SKM-1 (cell line): ENCODE data around the gene FBXW9.
"Not testable (repeated sequence)": the region's sequence is repeated elsewhere in the genome, so short reads cannot be mapped to it uniquely, and the experiment has no call there.

Source experiments
- DNase-seq: peaks from one replicate; lab custom pipeline; 2025; ENCODE audit not compliant: unreplicated experiment; lab: John Stamatoyannopoulos, UW

FBXW9 gene

DNA sequence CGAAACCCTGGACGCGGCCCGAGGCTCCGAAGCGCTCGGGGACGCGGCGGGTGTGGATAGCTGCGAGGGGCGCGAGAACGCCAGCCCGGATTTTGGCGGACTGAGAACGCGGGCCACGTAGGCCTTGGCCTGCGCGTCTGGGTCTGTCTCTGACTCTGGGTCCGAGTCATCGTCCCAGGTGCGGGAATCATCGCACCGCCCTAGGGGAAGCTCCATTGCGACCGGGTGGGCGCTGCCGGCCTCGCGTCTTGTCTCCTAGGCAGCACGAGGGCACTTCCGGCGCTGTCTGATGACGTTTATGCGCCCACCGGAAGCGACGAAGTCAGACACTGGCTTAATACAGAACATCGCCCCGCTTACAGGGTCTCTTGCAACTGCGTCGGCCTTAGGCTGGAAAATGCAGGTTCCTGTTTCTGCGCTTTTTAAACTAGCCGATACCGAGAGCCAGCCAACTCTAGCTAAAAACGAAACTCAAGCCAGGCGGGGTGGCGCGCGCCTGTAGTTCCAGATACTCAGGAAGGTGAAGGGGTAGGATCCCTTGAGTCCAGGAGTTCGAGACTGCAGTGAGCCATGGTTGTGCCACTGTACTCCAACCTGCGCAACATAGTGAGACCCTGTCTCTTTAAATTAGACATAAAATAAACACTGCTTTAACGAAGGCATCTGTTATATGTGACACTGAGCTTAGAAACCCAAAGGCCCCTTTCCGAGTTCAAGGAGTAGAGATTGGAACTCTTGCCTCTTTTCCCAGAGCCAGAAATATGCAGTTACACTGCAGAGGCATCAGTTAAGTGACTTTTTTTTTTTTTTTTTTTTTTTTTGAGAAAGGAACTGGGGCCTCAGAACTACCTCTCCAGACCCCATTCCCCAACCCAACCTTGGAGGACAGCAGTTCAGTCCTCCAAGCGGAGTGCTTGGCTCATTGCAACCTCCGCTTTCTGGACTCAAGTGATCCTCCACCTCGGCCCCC is at the start of gene FBXW9:
FBXW9 (minus strand) TSS at position 266 of the 970 bp plus-strand sequence; CDS start at position 216, 50 bp downstream.
- DNase-seq: peak; percentile 69

- DNase-seq: no peak
Measured at GRCh38 chr19:12745166-12745897, 48.9 kb upstream of the FBXW9 start.

DNA sequence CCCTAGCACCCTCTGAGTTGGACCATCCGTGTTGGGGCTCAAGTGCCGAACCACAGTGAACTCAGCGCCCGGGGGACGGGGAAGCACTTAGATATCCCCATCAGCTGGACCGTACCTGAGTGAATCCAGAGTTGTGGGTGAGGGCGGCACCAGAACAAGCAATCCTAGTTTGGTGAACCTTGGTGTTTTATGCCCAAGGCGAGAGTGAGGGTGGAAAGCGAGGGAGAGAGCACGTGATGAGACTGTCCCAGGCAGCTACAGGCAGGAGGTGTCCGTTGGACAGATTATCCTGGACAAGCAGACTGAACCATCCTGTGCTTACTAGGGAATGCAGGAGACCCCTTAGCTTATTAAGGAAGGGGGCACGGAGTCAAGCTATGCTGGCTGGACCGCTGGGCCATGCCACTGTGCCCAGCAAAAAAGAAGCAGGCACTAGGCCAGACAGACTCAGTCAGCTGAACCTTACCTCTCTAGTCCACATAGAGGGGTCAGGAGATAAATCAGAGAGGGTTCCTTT is 41.5 kb upstream of the FBXW9 start:
- no peak for DNase-seq

DNA sequence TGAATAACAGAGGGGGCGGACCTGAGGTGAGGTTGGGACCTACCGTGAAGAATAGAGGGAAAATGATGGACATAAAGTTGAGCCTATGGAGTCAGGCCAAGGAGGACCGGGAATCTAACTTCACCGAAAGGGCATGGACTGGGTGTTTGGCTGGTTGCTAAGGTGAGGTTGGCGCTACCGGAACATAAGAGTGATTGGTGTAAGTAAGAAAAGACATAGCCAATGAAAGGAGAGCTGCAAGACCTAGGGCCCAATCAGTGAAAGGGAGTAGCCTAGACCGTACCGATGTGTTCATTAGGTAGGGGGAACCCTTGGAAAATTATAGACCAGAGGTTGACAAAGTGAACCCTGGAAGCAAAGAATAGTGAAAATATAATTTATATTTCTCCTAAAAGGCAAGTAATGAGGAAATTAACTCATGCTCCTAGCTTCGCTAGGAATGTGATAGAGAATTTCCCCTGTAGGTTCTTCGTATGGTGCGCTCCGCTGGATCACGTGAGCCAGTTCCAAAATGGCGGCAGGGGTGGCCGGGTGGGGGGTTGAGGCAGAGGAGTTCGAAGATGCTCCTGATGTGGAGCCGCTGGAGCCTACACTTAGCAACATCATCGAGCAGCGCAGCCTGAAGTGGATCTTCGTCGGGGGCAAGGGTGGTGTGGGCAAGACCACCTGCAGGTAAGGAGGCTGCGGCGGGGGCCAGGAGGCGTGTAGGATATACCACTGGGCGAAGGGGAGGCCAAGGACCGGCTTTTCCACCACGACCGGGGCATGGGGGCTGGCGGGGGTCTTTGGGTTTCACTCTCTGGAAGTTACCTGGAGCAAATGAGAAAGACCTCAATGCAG is 40.8 kb upstream of the FBXW9 start, which contains the start of gene GET3:
GET3 (plus strand) TSS at position 503 of the 840 bp plus-strand sequence; CDS start at position 512, 9 bp downstream.
- DNase-seq: peak; percentile 97

DNA sequence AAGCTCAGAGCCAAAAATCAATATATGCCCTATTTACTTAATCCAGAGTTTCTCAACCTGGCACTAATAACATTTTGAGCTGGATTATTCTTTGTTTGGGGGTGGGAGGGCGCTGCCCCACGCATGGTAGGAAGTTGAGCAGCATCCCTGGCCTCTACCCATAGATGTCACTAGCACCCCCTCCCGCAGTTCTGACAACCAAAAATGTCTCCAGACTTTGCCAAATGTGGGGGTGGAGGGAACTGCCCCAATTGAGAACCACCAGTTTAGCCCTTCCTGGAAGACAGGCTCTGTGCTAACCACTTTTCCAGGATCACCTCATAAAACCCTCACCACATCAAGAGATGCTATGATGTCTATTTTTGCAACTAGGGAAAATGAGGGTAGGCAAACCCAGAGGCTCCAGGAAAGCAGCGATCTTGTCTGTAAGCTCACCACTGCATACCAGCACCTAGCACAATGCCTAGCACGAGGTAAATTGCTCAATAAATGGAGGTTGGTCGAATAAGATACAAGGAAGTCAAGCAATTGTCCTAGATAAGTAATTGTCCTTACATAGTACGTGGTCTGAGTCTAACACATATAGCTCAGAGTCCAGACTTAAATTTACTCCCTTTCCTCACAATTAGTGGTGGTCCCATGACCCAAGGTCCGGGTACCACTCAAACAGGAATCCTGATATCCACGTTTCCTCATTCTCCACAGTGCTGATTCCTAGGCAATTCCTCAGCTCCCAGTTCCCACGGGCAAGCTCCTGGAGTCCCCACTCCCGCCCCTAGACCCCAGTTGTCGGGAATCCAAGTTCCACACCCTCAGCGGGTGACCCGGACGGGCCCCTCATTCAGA is 37.2 kb upstream of the FBXW9 start:
- DNase-seq: peak; percentile 32

GRCh38 chr19:12731337-12731736 is 34.9 kb upstream of the FBXW9 start:
- DNase-seq: no peak

- DNase-seq: no peak
Measured at GRCh38 chr19:12730064-12730463, 33.6 kb upstream of the FBXW9 start.

DNA sequence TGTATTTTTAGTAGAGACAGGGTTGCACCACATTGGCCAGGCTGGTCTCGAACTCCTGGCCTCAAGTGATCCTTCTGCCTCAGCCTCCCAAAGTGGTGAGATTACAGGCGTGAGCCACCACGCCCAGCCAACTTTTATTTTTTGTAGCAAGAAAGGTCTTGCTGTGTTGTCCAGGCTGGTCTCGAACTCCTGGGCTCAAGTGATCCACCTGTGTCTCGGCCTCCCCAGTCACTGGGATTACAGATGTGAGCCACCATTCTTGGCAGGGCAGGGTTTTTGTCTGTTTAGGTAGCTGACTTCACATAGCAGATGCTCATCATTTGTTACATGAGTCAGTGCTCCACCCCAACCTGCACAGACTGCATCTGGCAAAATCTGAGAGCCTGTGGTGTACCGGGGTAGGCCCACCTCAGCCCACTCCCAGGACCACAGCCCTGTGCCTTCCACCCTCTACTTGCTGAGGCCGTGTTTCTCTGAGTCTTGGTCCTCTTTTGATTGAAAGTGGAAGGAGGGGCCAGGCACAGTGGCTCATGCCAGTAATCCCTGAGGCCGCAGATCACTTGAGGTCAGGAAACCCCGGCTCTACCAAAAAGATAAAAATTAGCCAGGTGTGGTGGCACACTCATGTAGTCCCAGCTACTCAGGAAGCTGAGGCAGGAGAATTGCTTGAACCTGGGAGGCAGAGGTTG is 31.5 kb upstream of the FBXW9 start:
- DNase-seq: no peak

- DNase-seq: no peak
Measured at GRCh38 chr19:12726988-12727316, 30.5 kb upstream of the FBXW9 start.

GRCh38 chr19:12725612-12726011 is 29.2 kb upstream of the FBXW9 start:
- DNase-seq: not testable (repeated sequence)

DNA sequence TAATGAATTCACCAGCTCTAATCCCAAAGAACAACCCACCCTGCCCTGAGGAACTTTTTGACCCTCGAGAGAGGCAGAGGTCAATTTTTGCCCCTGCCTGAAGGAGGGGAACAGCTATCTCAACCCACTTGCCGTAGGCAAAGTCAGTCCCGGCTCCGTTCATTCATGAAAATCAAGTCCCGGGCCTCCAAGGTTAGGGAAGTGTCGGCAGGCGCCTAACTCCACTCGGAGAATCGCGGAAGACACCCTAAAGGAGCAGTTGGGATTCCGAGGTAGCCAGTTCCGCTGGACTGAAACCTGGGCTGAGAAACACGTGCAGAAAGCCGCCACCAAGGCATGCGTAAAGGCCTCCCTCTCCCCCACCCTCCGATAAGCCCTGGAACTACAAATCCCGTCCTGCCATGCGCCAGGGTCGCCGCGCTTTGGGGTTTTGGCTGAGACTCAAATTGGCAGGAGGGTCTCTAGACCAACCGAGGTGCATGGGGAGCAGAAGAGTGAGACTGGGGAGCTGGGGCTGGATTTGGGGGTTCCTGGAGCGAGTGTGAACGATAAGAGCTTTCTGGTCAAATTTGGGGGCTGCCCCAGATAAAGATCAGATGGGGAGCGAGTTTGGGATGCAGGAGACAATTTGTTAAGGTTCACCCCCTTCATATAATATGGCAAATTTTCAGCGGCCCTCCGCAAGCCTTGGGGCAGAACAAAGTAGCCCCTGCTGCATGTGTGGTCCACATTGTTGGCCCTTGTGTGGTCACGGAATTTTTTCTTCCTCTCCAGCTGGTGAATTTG is 27.4 kb upstream of the FBXW9 start, which contains the start of gene TNPO2:
TNPO2 (minus strand) TSS at position 292 of the 786 bp plus-strand sequence. CDS start 2,955 bp downstream, outside the sequence.
- peak; percentile 73 for DNase-seq

DNA sequence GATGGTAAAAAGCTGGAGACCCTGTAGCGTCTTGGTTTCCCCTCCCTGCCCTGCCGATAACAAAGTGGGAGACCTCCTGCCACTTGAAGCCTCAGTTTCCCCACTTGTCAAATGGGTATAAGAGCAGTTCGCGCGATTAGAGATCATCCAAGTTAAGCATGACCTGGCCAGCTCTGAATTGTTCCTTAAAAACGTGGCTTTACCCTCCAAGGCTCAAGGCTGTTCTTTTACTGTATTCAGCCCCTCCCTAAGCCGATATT is 26.9 kb upstream of the FBXW9 start:
- DNase-seq: no peak

DNA sequence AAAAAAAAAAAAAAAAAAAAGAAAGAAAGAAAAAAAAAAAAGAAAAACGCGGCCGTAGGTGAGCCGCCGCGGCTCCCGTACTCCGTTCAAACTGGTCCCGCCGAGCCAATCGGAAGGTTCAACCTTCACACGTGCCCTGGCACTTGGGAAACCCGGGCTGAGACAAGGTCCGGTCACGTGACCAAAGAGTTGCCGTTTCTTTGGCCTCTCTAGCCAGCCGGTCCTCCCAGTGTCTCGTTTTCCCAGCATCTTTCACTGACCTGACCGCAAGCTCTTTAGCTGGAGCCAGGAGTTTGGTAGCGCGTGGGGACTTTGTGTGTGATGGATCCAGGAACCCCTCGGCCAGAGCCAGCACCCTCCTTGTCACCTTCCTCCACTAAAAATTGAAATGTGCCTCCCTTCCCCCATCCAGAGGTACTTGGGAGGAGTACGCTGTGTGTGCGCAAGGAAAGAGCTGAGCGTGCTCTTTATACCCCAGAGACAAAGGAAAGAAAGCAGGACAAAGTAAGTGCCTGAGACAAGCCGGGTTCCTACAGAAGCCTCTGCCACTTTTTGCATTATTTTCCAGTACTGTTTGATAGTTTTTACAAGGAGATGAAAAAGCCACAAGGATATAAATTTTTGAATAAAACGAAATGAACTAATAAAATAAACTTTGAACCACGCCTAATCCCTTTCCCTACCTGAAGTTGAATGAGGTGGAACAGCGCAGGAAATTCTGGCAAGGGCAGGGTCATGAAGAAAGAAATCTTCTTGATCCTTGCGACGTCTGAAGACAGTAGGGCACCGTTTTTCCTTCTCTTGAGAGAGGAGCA is 26.3 kb upstream of the FBXW9 start:
- peak; percentile 96 for DNase-seq

DNA sequence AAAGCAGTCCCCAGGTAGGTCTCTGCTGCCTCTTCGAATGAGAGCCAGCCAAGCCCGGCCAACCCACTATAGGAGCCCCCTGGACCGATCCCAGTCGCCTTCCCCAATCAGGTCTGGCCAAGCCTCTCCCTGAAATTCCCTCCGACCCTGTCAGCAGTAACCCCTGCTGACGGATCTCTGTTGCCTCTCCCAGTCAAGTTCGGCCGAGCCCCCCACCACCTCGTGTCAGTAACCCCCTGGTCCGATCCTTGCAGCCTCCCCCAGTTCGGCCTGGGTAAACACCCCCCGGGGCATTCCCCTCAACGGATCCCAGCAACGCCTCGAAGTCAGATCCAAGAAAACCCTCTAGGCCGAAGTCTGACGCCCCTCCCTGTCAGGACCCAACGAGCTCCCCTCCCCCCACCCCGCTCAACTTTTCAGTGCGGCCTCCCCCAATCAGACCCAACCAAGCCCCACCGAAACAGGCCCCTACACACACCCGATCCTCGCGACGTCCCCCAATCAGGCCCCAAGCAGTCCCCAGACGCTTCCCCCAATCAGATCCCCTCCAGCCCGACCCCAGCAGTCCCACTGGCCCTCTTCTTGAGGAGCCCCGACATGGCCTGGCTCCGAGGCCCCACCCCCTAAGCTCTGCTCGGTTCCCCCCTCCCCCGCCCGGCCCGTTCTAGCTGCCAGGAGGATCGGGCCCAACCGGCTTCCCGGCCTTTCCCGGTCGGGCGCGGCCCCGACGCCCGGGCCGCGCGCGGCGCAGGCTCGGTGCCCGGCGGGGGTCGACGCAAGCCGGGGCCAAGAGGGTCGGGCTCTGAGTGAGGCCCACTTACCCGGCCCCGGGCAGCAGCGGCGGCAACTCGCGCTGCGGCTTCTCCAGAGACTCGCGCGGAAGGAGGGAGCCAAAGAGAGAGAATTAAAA is 25.5 kb upstream of the FBXW9 start:
- DNase-seq: no peak

GRCh38 chr19:12720851-12721655 is 24.6 kb upstream of the FBXW9 start:
- no peak for DNase-seq

- no peak for DNase-seq
Measured at GRCh38 chr19:12720296-12720695, 23.9 kb upstream of the FBXW9 start.
